Esophagus muscularis mucosa (tissue), 3 donors: ENCODE results near the gene DHX9.

Experiments
- EP300 ChIP-seq: sonication (generic); formaldehyde crosslinking; IDR thresholded peaks from one replicate; pipeline ENCODE4 v1.6.1; 2017; ENCODE audit warnings: antibody characterized with exemption
- TF ChIP-seq, protein P1 (sequence below), 3 experiments: fragments of 200-600 bp in 2 of 3; fragments of 450-650 bp in 1 of 3; sonication (generic) in 2 of 3; IDR thresholded peaks; one replicate each; pipeline ENCODE4 v1.5.1; 2017 to 2019; ENCODE audit warnings: antibody characterized with exemption in 3 of 3, mild to moderate bottlenecking in 2 of 3, moderate library complexity in 1 of 3

DNA sequence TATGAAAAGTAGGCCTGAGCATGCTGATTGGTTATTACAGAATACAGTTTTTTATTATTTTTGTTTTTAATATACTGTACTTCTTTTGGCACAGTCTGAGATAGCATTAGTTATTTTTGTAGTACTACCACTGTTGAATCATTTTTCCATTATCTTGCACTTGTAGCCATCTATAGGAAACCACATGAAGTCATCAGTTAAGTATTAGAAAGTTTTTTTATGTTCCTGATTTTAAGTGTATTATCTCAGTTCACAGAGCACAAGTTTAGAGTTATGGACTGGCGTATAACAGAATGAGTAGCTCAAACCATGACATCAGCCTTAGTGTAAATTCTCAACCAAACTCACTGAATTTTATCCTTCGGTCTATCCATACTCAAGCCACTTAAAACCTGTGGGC lies 22.8 kb downstream of the DHX9 start:
- TF ChIP-seq, protein P1, sequence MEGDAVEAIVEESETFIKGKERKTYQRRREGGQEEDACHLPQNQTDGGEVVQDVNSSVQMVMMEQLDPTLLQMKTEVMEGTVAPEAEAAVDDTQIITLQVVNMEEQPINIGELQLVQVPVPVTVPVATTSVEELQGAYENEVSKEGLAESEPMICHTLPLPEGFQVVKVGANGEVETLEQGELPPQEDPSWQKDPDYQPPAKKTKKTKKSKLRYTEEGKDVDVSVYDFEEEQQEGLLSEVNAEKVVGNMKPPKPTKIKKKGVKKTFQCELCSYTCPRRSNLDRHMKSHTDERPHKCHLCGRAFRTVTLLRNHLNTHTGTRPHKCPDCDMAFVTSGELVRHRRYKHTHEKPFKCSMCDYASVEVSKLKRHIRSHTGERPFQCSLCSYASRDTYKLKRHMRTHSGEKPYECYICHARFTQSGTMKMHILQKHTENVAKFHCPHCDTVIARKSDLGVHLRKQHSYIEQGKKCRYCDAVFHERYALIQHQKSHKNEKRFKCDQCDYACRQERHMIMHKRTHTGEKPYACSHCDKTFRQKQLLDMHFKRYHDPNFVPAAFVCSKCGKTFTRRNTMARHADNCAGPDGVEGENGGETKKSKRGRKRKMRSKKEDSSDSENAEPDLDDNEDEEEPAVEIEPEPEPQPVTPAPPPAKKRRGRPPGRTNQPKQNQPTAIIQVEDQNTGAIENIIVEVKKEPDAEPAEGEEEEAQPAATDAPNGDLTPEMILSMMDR (IDR thresholded peaks at IDR 0.05), result no peak
- TF ChIP-seq EP300, result no peak
